ENCODE data around the gene PTH2.

- TF ChIP-seq CTCF (conservative IDR thresholded peaks at IDR 0.05) (no peak), EZH2 (IDR thresholded peaks at IDR 0.05; ENCODE audit: low read depth) (no peak)
Observed at GRCh38 chr19:49422407-49423070, 702 bp downstream of the PTH2 start.
